ENCODE data around the gene GRIN2C.

GRIN2C gene

GRCh38 chr17:74852237-74853047 is 7.2 kb downstream of the GRIN2C start:
- no peak for TF ChIP-seq BACH2 (CRISPR knock-in tag; IDR thresholded peaks at IDR 0.05; ENCODE audit: borderline replicate concordance)
- TF ChIP-seq TCF4 (CRISPR knock-in tag; IDR thresholded peaks at IDR 0.05; ENCODE audit: borderline replicate concordance), result no peak
- no peak for TF ChIP-seq TSHZ2 (CRISPR knock-in tag; IDR thresholded peaks at IDR 0.05)
- TF ChIP-seq CSDC2 (CRISPR knock-in tag; IDR thresholded peaks at IDR 0.05), result no peak
- TF ChIP-seq PATZ1 (CRISPR knock-in tag; IDR thresholded peaks at IDR 0.05; ENCODE audit: borderline replicate concordance), result no peak
- TF ChIP-seq SNAI2 (CRISPR knock-in tag; IDR thresholded peaks at IDR 0.05), result no peak
- no peak for TF ChIP-seq RARB (CRISPR knock-in tag; IDR thresholded peaks at IDR 0.05)
- no peak for TF ChIP-seq ZFP30 (CRISPR knock-in tag; IDR thresholded peaks at IDR 0.05)
- no peak for TF ChIP-seq CSRNP3 (CRISPR knock-in tag; IDR thresholded peaks at IDR 0.05)
- no peak for TF ChIP-seq ZNF565 (CRISPR knock-in tag; conservative IDR thresholded peaks at IDR 0.05; ENCODE audit: low read depth)
- TF ChIP-seq OSR1 (CRISPR knock-in tag; IDR thresholded peaks at IDR 0.05), result no peak
- TF ChIP-seq POU6F1 (CRISPR knock-in tag; IDR thresholded peaks at IDR 0.05; ENCODE audit: borderline replicate concordance, low read depth), result no peak
- no peak for TF ChIP-seq ZNF8 (CRISPR knock-in tag; IDR thresholded peaks at IDR 0.05)
- no peak for TF ChIP-seq PPARA (CRISPR knock-in tag; IDR thresholded peaks at IDR 0.05; ENCODE audit: borderline replicate concordance)
- no peak for TF ChIP-seq ZFP3 (CRISPR knock-in tag; IDR thresholded peaks at IDR 0.05)
- no peak for TF ChIP-seq ISL1 (CRISPR knock-in tag; IDR thresholded peaks at IDR 0.05)
- TF ChIP-seq ZC3H10 (CRISPR knock-in tag; IDR thresholded peaks at IDR 0.05), result no peak
- no peak for TF ChIP-seq ARNTL (CRISPR knock-in tag; IDR thresholded peaks at IDR 0.05; ENCODE audit: borderline replicate concordance, low read depth)
- ATAC-seq, result no peak; the same call in 2 of the 3 replicates

GRCh38 chr17:74851612-74852236 is 8.0 kb downstream of the GRIN2C start:
- no peak for ATAC-seq

More at GRCh38 chr17:74851612-74852236, 8.0 kb downstream of the GRIN2C start:
- no peak for TF ChIP-seq CSDC2 (CRISPR knock-in tag; IDR thresholded peaks at IDR 0.05)
- TF ChIP-seq RARB (CRISPR knock-in tag; IDR thresholded peaks at IDR 0.05), result no peak
- TF ChIP-seq ZNF8 (CRISPR knock-in tag; IDR thresholded peaks at IDR 0.05), result no peak
- no peak for TF ChIP-seq ARNTL (CRISPR knock-in tag; IDR thresholded peaks at IDR 0.05; ENCODE audit: borderline replicate concordance, low read depth)
- no peak for TF ChIP-seq ZNF70 (CRISPR knock-in tag; IDR thresholded peaks at IDR 0.05)
- TF ChIP-seq PATZ1 (CRISPR knock-in tag; IDR thresholded peaks at IDR 0.05; ENCODE audit: borderline replicate concordance), result no peak
- no peak for TF ChIP-seq GLIS3 (CRISPR knock-in tag; IDR thresholded peaks at IDR 0.05)
- TF ChIP-seq ZNF565 (CRISPR knock-in tag; conservative IDR thresholded peaks at IDR 0.05; ENCODE audit: low read depth), result no peak
- no peak for TF ChIP-seq POU6F1 (CRISPR knock-in tag; IDR thresholded peaks at IDR 0.05; ENCODE audit: borderline replicate concordance, low read depth)
- no peak for TF ChIP-seq BACH2 (CRISPR knock-in tag; IDR thresholded peaks at IDR 0.05; ENCODE audit: borderline replicate concordance)
- TF ChIP-seq CREB5 (CRISPR knock-in tag; IDR thresholded peaks at IDR 0.05; ENCODE audit: low read depth), result no peak
- no peak for TF ChIP-seq ZC3H10 (CRISPR knock-in tag; IDR thresholded peaks at IDR 0.05)
